Testis (tissue), 3 donors: ENCODE results near the gene APOOL. TPM values are rescaled to one million over a fixed set of nuclear protein-coding genes. Genes with fewer than 3 reads are reported as not detected.

ENCODE experiments used
- DNase-seq: peaks from one replicate; pipeline ENCODE4 v3.0.0-alpha.2; 2019
- H3K27ac ChIP-seq, 2 donors: fragments of 200-600 bp; sonication (generic); one replicate each; pipeline ENCODE4 v1.5.1; 2019
- H3K27me3 ChIP-seq: fragments of 200-600 bp; sonication (generic); one replicate; pipeline ENCODE4 v1.5.1; 2019
- H3K36me3 ChIP-seq: fragments of 200-600 bp; sonication (generic); one replicate; pipeline ENCODE4 v1.5.1; 2017; ENCODE audit warnings: low read depth; ENCODE audit errors: missing control alignments
- H3K4me1 ChIP-seq: fragments of 200-600 bp; sonication (generic); one replicate; pipeline ENCODE4 v1.5.1; 2019
- H3K4me3 ChIP-seq, 2 donors: fragments of 200-600 bp; sonication (generic); one replicate each; pipeline ENCODE4 v1.5.1; 2017 to 2019
- H3K9me3 ChIP-seq: fragments of 200-600 bp; sonication (generic); one replicate; pipeline ENCODE4 v1.5.1; 2017
- CTCF ChIP-seq, 3 experiments: fragments of 450-650 bp in 2 of 3; fragments of 200-600 bp in 1 of 3; sonication (generic) in 1 of 3; IDR thresholded peaks; one replicate each; pipeline ENCODE4 v1.5.1; 2016 to 2019; ENCODE audit warnings: antibody characterized with exemption in 3 of 3, mild to moderate bottlenecking in 2 of 3, moderate library complexity in 1 of 3
- POLR2A ChIP-seq: fragments of 450-650 bp; IDR thresholded peaks from one replicate; pipeline ENCODE4 v1.6.1; 2017; ENCODE audit warnings: antibody characterized with exemption, mild to moderate bottlenecking, moderate library complexity
- WGBS, 2 donors: methylation state at CpG; one replicate each; pipeline ENCODE4 v1.1.5; 2018; 5-methylcytosine and 5-hydroxymethylcytosine counted together
- intact Hi-C: fragments of 100-400 bp; cut with DNase I; formaldehyde crosslinking; loops from one replicate; pipeline ENCODE4 v1.15.1; 2023; ENCODE audit warnings: low total_unique reads
- polyA plus RNA-seq: library from polyadenylated mRNA; stranded (reverse); fragments of 350-450 nt; fragmentation: Illumina TruSeq; extraction: RNeasy Lipid Tissue Mini Kit (QIAGEN cat#74804); gene quantifications from one replicate; pipeline ENCODE4 v1.2.3, GENCODE V29; 2014; ENCODE audit warnings: low read depth, low replicate concordance; ENCODE audit not compliant: insufficient read depth
- total RNA-seq, 2 donors: library from RNA; depleted of rRNA; stranded (reverse); fragments of >200 nt; gene quantifications; one replicate each; pipeline ENCODE4 v1.2.3, GENCODE V29; 2016

Gene APOOL
- total and polyA plus RNA-seq, 3 donors from 2014 or later = 5.3 to 10.5 (median 10.3) TPM

GRCh38 chrX:85029043-85029442, 25.4 kb downstream of the APOOL start:
- H3K36me3 ChIP-seq = no peaks in the 10 kb centered on the region
- intact Hi-C loops = no loop called here
- H3K27me3 ChIP-seq = no peaks in the 10 kb centered on the region
- H3K9me3 ChIP-seq = no peaks in the 10 kb centered on the region
- TF ChIP-seq CTCF (IDR thresholded peaks at IDR 0.05) (no peak), POLR2A (no peak)
- DNase-seq = no peak
- H3K4me3 ChIP-seq = no peak overlapping the region
- no peaks in the 10 kb centered on the region for H3K4me1 ChIP-seq
- no peak overlapping the region for H3K27ac ChIP-seq

GRCh38 chrX:85031505-85031904, 27.8 kb downstream of the APOOL start:
- Histone ChIP-seq H3K27ac (no peak overlapping the region), H3K4me1 (no peaks in the 10 kb centered on the region), H3K9me3 (no peaks in the 10 kb centered on the region), H3K36me3 (no peaks in the 10 kb centered on the region), H3K27me3 (no peaks in the 10 kb centered on the region), H3K4me3 (no peak overlapping the region)
- WGBS, 2 donors = 61 to 69% methylated on average over 2 of the region's 2 CpGs
- intact Hi-C loops = no loop called here
- DNase-seq = no peak
- TF ChIP-seq CTCF (IDR thresholded peaks at IDR 0.05) (no peak), POLR2A (no peak)

GRCh38 chrX:85037114-85037513, 33.4 kb downstream of the APOOL start:
- Histone ChIP-seq H3K9me3 (no peaks in the 10 kb centered on the region), H3K36me3 (no peaks in the 10 kb centered on the region), H3K27me3 (no peaks in the 10 kb centered on the region), H3K4me3 (no peak overlapping the region), H3K4me1 (no peaks in the 10 kb centered on the region), H3K27ac (no peak overlapping the region)
- TF ChIP-seq CTCF (IDR thresholded peaks at IDR 0.05) (no peak), POLR2A (no peak)
- intact Hi-C loops = no loop called here
- WGBS, 2 donors = 69 to 92% methylated on average over 2 to 3 of the region's 3 CpGs
- DNase-seq = no peak

GRCh38 chrX:85051627-85052026, 48.0 kb downstream of the APOOL start:
- intact Hi-C loops = no loop called here
- no peak overlapping the region for H3K27ac ChIP-seq
- no peaks in the 10 kb centered on the region for H3K4me1 ChIP-seq
- 85% methylated on average over 1 of the region's 1 CpG; no CpG with 5 or more reads in 1 of the 2 donors for WGBS, 2 donors
- no peak for TF ChIP-seq CTCF (IDR thresholded peaks at IDR 0.05)
- TF ChIP-seq POLR2A = no peak
- no peaks in the 10 kb centered on the region for H3K27me3 ChIP-seq
- H3K9me3 ChIP-seq = no peaks in the 10 kb centered on the region
- no peak for DNase-seq
- H3K4me3 ChIP-seq = no peak overlapping the region
- no peaks in the 10 kb centered on the region for H3K36me3 ChIP-seq

GRCh38 chrX:85052205-85052604, 48.5 kb downstream of the APOOL start:
- TF ChIP-seq POLR2A (no peak), CTCF (IDR thresholded peaks at IDR 0.05) (no peak)
- no peak overlapping the region for H3K4me3 ChIP-seq
- 55 to 60% methylated on average over 3 of the region's 3 CpGs for WGBS, 2 donors
- no peak overlapping the region for H3K27ac ChIP-seq
- no peak for DNase-seq
- no peaks in the 10 kb centered on the region for H3K27me3 ChIP-seq
- no peaks in the 10 kb centered on the region for H3K4me1 ChIP-seq
- intact Hi-C loops = no loop called here
- no peaks in the 10 kb centered on the region for H3K36me3 ChIP-seq
- H3K9me3 ChIP-seq = no peaks in the 10 kb centered on the region
